Measurements from ENCODE around the gene HMGB4. TPM values are rescaled to one million over a fixed set of nuclear protein-coding genes. Genes with fewer than 3 reads are reported as not detected.

Gene HMGB4, protein sequence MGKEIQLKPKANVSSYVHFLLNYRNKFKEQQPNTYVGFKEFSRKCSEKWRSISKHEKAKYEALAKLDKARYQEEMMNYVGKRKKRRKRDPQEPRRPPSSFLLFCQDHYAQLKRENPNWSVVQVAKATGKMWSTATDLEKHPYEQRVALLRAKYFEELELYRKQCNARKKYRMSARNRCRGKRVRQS
- total RNA-seq (2012; rRNA removed) = not detected in 2 replicates
- not detected in 2 replicates for polyA plus RNA-seq (2012; rRNA removed)
- polyA plus RNA-seq (2012; cell fraction: cytosol; rRNA removed) = not detected in 2 replicates
- polyA plus RNA-seq (2012; cell fraction: nucleus; rRNA removed; ENCODE audit: low replicate concordance) = not detected in 2 replicates
- not detected for Bru-seq, nascent RNA
- BruChase-seq, experiment 1, labeled RNA remaining after a 6-hour chase = not detected
- not detected for BruChase-seq, experiment 2, labeled RNA remaining after a 2-hour chase
- long read RNA-seq = 0 reads

DNA sequence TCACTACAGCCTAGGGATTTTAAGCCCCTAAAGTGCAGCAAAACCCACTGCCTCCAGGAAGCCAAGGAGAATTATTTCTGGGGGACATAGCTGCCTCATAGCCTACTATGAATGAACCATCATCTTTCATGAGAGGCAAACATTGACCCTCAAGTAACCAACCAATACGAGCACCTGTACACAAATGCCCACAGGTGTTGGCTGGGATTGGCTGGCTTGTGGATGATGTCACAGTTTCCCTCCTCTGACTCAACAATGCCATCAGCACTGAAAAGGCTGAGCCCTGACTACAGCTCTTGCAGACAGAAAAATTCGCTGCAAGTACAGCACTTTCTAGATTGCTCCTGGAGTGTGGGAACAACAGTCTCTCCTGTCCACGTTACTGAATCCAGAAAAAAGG is at the start of gene HMGB4:
HMGB4 (plus strand) TSS at position 301 of the 400 bp plus-strand sequence. CDS start 113 bp downstream, outside the sequence.
- Histone ChIP-seq H3K4me1 (ENCODE audit: control insufficient read depth, insufficient read depth, low read length) (no peaks in the 10 kb centered on the region), H2BK5ac (ENCODE audit: low read depth, low read length, poor library complexity, severe bottlenecking) (no peak within 1 kb of the TSS), H3K4me3 (ENCODE audit: insufficient read depth, low read depth, low read length) (no peak within 1 kb of the TSS), H3K4me2 (ENCODE audit: low read depth, low read length) (no peak within 1 kb of the TSS), H3K56ac (ENCODE audit: extremely low read depth, insufficient read depth, low read length) (no peak within 1 kb of the TSS), H2BK20ac (ENCODE audit: low read depth, low read length) (no peak within 1 kb of the TSS), H3K27me3 (ENCODE audit: control insufficient read depth, insufficient read depth, low read length) (no peaks in the 10 kb centered on the region), H3K23ac (ENCODE audit: low read depth, low read length) (no peak within 1 kb of the TSS), H2BK120ac (ENCODE audit: low read depth, low read length) (no peak within 1 kb of the TSS), H3K4ac (ENCODE audit: low read depth, low read length) (no peak within 1 kb of the TSS), H2AK9ac (replicated peaks; ENCODE audit: low read depth, low read length, poor library complexity) (no peak within 1 kb of the TSS), H4K20me1 (ENCODE audit: insufficient read depth, low read length) (no peaks in the 10 kb centered on the region), H3K27ac (ENCODE audit: insufficient read depth, low read length) (no peak within 1 kb of the TSS), H3K14ac (replicated peaks; ENCODE audit: low read depth, low read length) (no peak within 1 kb of the TSS), H2AFZ (replicated peaks; ENCODE audit: low read length, poor library complexity) (no peak within 1 kb of the TSS), H3K18ac (ENCODE audit: low read depth, low read length) (no peak within 1 kb of the TSS), H4K5ac (ENCODE audit: low read depth, low read length) (no peak within 1 kb of the TSS), H2BK15ac (ENCODE audit: low read depth, low read length) (no peak within 1 kb of the TSS), H3K9me3 (ENCODE audit: control insufficient read depth, insufficient read depth, low read length) (peaks cover 21% of the 10 kb centered on the region), H3K36me3 (ENCODE audit: control insufficient read depth, insufficient read depth, low read length) (no peaks in the 10 kb centered on the region), H4K91ac (ENCODE audit: insufficient read depth, low read depth, low read length) (no peak within 1 kb of the TSS), H3K79me1 (ENCODE audit: low read depth in 1 of 2, low read length in 2 of 2) (no peaks in the 10 kb centered on the region), H2AK5ac (ENCODE audit: low read depth, low read length) (no peak within 1 kb of the TSS), H3K9ac (ENCODE audit: low read depth, low read length) (no peak within 1 kb of the TSS), H4K8ac (ENCODE audit: low read depth in 2 of 2, low read length in 2 of 2) (no peak within 1 kb of the TSS), H3K9me1 (ENCODE audit: insufficient read depth, low read length) (no peaks in the 10 kb centered on the region)
- DNase-seq = no peak
- in situ Hi-C loops (cut with MboI; ENCODE audit: low sequenced_read_pairs) (no loop called here), intact Hi-C loops (cut with micrococcal nuclease) (no loop called here), dilution Hi-C loops (cut with HindIII; ENCODE audit: low sequenced_read_pairs, unreplicated experiment) (no loop called here)
- POLR2A ChIA-PET (ENCODE audit: unreplicated experiment) = no interaction called here
- CTCF ChIA-PET = no interaction called here
- TF ChIP-seq FOS (IDR thresholded peaks at IDR 0.05; ENCODE audit: low read depth, low read length) (no peak), MAFK (IDR thresholded peaks at IDR 0.05; ENCODE audit: low read depth, low read length) (no peak), CEBPB (IDR thresholded peaks at IDR 0.05; ENCODE audit: low read depth, low read length) (no peak), BHLHE40 (IDR thresholded peaks at IDR 0.05; ENCODE audit: low read depth, low read length) (no peak), RFX5 (IDR thresholded peaks at IDR 0.05; ENCODE audit: low read depth, low read length) (no peak)
- BruUV-seq (replicated peaks) = no TSS peak
- WGBS, 2 experiments (ENCODE audit: extremely low coverage in 2 of 2, insufficient read length in 1 of 2) = 34% methylated on average over 2 of the region's 3 CpGs; no CpG with 5 or more reads in 1 of the 2 experiments
- no peak for ATAC-seq (ENCODE audit: low read depth)
